ENCODE data around the gene B3GALT5.
"Not testable (repeated sequence)": the region's sequence is repeated elsewhere in the genome, so short reads cannot be mapped to it uniquely, and the experiment has no call there.

Gene B3GALT5

DNA sequence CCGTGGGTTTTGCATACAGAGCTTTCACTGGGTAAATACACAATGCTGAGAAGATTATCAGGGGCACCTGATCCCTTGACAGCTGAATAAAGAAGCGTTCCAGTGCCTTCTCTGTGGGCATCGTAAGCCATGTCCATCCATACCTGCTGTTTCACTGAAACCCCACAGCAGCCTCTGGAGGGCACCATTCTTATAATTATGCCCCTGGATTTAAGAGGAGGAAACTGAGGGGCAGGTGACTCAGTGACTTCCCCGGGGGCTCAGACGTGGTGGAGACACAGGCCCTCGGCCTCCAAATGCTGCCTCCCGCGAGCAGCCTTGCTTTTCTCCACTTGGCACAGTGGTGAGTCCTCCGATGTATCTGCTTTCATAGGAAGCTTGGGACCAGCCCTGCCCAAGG is 56.7 kb downstream of the B3GALT5 start:
- no peak for DNase-seq

DNA sequence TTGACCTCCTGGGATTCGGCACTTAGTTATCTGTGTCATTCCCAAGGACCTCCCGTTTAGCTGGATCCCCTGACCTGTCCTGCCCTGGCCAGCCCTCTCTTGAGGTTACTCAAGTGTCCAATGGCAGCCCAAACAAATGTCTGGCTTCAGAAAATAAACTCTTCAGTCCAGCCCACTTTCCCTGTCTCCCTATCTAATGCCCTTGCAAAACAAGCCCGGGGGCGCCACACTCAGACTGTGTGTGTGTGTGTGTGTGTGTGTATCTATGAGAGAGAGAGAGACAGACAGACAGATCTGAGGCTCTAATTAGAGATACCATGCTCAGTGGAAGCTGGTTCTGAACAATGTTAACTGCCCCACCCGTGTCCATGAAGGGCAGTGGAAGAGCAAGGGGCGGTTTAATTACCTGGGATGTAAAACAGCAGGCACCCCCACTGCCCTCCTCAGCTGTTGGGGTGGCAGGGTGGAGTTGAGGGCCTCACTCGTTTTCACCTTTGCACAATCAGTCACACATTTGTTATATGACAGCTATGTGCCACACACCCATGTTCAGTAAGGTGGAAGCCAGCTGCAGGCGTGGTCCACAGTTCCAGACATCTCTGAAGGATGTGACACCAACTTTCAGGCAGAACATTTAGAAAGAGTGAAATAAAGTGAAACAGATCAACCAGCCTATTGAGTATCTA is 57.4 kb downstream of the B3GALT5 start:
- no peak for DNase-seq

DNA sequence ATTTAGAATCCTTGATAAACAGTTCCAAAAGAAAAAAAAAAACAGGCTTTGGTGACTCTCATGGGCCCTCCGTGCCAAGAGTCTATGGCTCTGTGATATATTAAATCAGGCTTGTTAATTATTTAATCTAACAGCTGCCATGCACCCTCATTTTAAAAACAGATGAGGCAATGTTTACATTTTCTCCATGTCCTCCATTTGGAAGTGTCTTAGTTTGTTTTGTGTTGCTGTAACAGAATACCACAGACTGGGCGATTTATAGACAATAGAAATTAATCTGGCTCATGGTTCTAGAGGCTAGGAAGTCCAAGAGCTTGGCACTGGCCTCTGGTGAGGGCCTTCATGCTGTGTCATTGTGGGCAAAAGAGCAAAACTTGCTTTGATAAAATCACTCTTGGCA is 58.0 kb downstream of the B3GALT5 start:
- no peak for DNase-seq

- DNase-seq, result no peak
Observed at GRCh38 chr21:39671986-39672385, 59.2 kb downstream of the B3GALT5 start.

- DNase-seq, result no peak
Observed at GRCh38 chr21:39673163-39673562, 60.4 kb downstream of the B3GALT5 start.

DNA sequence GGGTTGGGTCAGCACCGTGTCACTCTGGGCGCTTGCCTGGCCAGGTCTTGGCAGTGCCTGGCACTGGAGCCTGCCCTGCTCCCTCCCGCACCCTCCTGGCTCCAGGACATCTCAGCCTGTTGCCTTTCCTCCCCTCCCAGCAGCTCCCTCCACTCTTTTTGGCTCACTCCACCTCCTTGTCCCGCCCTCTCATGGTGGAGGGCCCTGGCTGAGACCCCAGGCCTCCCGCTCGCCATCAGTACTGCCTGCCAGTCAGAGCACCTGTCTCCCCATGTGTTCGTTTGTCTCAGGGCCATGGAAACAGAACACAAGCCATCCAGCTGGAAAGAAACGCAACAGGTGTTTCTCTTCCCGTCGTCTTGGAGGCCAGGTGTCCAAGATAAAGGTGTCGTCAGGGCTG is 61.0 kb downstream of the B3GALT5 start:
- no peak for DNase-seq

- DNase-seq, result no peak
Observed at GRCh38 chr21:39674801-39675200, 62.1 kb downstream of the B3GALT5 start.

GRCh38 chr21:39675590-39675989 is 62.9 kb downstream of the B3GALT5 start:
- DNase-seq, result no peak

GRCh38 chr21:39675993-39676661 is 63.4 kb downstream of the B3GALT5 start:
- no peak for DNase-seq

GRCh38 chr21:39680216-39680615 is 67.5 kb downstream of the B3GALT5 start:
- no peak for DNase-seq

DNA sequence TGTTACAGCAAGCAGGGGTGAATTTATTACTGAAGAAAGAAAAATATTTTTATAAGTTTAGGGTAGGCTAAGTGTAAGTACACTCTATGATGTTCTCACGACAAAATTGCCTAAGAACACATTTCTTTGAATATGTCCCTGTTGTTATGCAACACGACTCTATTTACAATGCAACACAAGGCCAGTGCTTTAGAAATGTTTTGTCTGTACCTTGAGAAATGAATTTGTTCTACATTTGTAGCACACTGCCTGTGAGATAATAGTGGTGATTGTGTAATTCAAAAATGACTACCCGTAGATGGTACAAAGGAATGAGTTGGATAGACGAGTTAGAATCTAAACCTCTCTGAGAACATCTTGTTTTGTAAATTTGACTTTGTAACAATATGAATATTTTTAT is 68.5 kb downstream of the B3GALT5 start:
- no peak for DNase-seq

- no peak for DNase-seq
Observed at GRCh38 chr21:39681845-39682244, 69.1 kb downstream of the B3GALT5 start.

DNA sequence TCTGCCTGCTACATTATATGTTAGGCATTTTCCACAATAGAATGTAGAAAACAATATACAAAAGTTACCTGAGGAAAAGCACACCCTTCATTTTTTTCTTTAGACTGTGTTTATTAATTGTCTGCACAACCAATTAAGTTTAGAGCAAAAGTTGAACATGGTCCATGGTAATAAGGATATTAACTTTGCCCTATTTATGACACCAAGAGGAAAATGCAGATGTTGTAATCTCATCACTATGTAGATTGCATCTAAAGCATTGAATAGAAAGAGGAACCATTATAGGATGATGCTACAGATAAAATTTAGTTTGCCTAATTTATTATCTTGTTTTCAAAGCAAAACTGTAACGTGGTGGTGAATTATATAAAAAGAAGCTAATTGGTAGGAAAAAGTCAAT is 72.5 kb downstream of the B3GALT5 start:
- no peak for DNase-seq

DNA sequence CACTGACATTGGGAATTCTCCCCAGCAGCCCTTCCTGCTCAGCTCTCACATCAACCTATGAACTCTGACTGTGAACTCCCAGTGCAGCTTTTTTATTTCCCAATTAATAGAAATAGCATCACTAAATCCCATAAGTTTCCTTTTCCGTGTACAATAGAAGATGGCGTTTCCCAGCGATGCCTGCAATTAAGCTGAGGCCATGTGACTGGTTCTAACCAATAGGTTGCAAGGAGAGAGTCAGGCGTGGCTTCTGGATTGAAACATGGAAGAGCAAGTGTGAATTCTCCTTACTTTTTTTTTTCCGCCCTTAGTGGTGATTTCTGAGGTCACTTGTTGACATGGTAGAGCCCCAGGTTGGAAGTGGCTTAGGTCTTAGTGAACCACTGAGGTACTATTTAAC is 73.3 kb downstream of the B3GALT5 start:
- DNase-seq, result no peak

- DNase-seq, result no peak
Observed at GRCh38 chr21:39686646-39687468, 74.1 kb downstream of the B3GALT5 start.

DNA sequence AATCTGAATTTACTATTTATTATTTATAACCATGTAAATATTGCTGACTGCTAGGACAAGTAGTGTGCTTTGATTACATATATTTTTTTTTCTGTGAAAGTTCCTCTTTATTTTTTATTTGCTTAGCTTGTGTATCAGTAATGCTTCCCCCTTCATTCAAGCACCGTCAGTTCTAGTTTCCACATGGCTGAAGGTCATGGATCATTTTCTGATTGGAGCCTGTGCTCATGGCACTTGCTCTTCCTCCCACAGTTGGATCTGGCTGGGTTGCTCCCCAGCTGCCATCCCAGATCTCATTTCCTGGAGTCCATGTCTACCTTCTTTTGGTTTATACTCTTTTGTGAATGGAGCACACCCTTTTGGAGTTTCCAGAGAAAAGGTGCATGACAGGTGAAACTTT is 75.3 kb downstream of the B3GALT5 start:
- no peak for DNase-seq

- not testable (repeated sequence) for DNase-seq
Observed at GRCh38 chr21:39689860-39690259, 77.1 kb downstream of the B3GALT5 start.

- DNase-seq, result no peak
Observed at GRCh38 chr21:39690454-39690853, 77.7 kb downstream of the B3GALT5 start.

DNA sequence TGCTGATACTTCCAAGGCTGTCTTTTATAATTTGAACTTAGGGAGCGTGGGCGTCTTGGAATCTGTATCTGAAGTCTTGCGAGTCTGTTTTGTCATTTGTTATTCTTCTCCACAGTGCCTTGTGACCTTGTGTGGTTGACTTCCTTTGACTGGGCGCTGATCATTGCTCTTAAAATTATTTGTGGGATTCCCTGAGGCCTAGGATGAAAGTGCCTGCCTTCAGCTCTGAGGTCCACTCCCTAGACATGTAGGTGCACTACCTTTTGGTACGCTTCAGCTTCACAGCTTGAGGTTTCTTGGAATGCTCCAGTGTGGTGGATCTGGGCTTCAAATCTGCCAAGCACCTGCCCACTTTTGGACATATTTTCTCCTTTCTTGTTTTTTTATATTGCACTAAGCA is 82.0 kb downstream of the B3GALT5 start:
- DNase-seq, result no peak

- DNase-seq, result no peak
Observed at GRCh38 chr21:39696196-39696595, 83.5 kb downstream of the B3GALT5 start.

DNA sequence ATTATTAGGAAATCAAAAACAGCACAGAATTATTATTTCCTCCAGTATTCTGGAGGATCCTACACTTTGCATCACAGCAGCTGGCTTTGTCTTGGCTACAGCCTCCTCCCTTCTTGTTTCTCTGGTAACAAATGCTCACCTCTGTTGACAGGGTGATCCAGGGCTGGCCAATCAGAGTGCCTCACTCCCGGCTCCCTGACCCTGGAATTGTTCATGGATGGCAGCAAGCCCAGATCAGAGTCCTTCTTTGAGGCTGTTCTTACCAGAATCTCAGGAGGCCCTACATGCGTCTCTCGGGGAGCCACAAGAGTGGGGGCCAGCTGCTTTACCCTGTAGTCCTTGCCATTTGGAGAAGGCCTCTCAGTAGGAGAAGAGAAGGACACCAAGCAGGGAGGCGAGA is 83.9 kb downstream of the B3GALT5 start:
- DNase-seq, result no peak

DNA sequence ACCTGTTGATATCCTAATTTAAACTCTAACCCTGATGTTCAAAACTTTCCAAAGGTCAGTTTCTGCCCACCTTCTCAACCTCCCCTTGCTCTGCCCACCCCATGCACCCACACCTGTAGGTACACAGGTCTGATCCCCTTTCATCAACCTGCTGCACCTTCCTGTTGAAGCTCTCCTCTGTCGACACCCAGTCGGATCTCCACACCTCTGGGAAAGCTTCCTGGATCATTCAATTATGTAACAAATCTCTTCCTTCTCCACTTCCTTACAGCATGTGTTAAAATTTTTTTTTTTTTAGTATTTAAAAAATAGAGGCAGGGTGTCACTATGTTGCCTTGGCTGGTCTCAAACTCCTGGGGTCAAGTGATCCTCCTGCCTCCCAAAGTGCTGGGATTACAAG is 87.6 kb downstream of the B3GALT5 start:
- no peak for DNase-seq

DNA sequence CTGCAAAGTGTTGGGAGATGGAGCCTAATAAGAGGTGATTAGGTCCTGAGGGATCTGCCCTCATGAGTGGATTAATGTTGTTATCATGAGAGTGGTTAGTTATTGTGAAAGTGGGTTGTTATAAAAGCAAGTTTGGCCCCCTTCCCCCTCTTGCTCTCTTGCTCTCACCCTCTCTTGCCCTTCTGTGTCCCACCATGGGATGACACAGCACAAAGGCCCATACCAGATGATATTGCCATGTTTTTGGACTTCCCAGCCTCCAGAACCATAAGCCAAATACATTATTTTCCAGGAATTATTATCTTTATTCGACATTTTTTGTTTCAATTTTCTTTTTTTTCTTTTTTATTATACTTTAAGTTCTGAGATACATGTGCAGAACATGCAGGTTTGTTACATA is 90.8 kb downstream of the B3GALT5 start:
- DNase-seq, result no peak

- no peak for DNase-seq
Observed at GRCh38 chr21:39705849-39706248, 93.1 kb downstream of the B3GALT5 start.

Measured in CD4-positive, alpha-beta T cell treated with Interferon gamma for 1 hour (primary cell).